K562 (cell line): ENCODE results near the gene FLOT2. TPM values are rescaled to one million over a fixed set of nuclear protein-coding genes. Genes with fewer than 3 reads are reported as not detected.

Source experiments
- DLX4 ChIP-seq: fragments of 250-450 bp; sonication (Bioruptor Pico); IDR thresholded peaks from 2 replicates; pipeline ENCODE4 v1.6.1; 2021; ENCODE audit warnings: mild to moderate bottlenecking
- EP300 ChIP-seq: IDR thresholded peaks from 2 replicates; pipeline ENCODE4 v1.6.1; 2012; ENCODE audit warnings: low read length, improper control_type of control experiment
- HNRNPL ChIP-seq: fragments of 200-400 bp; formaldehyde crosslinking; IDR thresholded peaks from 2 replicates; pipeline ENCODE4 v1.6.1; 2017; ENCODE audit warnings: low read depth, mild to moderate bottlenecking, low read length
- KLF1 ChIP-seq: fragments of 450-650 bp; IDR thresholded peaks from 2 replicates; pipeline ENCODE4 v1.6.1; 2016; ENCODE audit warnings: missing genetic modification characterization, missing compliant biosample characterization
- MEIS2 ChIP-seq: fragments of 450-650 bp; IDR thresholded peaks from 2 replicates; pipeline ENCODE4 v1.6.1; 2014; ENCODE audit warnings: mild to moderate bottlenecking; ENCODE audit not compliant: partially characterized antibody
- NR3C1 ChIP-seq: sonication (generic); formaldehyde crosslinking; IDR thresholded peaks from 2 replicates; pipeline ENCODE4 v1.8.1; 2022; ENCODE audit warnings: missing genetic modification reagents
- PHB ChIP-seq: fragments of 250-450 bp; sonication (Bioruptor Pico); IDR thresholded peaks from 2 replicates; pipeline ENCODE4 v1.5.0; 2021
- SMARCB1 ChIP-seq: IDR thresholded peaks from 2 replicates; pipeline ENCODE4 v1.6.1; 2011; ENCODE audit warnings: improper control_type of control experiment, low read depth; ENCODE audit not compliant: insufficient read length
- SRSF9 ChIP-seq: fragments of 200-400 bp; formaldehyde crosslinking; IDR thresholded peaks from 2 replicates; pipeline ENCODE4 v1.6.1; 2017; ENCODE audit warnings: low read depth, low read length, borderline replicate concordance
- TAF1 ChIP-seq: IDR thresholded peaks from 2 replicates; pipeline ENCODE4 v1.6.1; 2011; ENCODE audit warnings: mild to moderate bottlenecking, low read length, moderate library complexity; ENCODE audit not compliant: insufficient read depth, control insufficient read depth, severe bottlenecking; ENCODE audit errors: extremely low read depth
- ZNF239 ChIP-seq: fragments of 250-450 bp; sonication (Bioruptor Pico); IDR thresholded peaks from 2 replicates; pipeline ENCODE4 v1.4.0; 2020; ENCODE audit warnings: mild to moderate bottlenecking
- ZNF280B ChIP-seq: fragments of 250-450 bp; sonication (Bioruptor Pico); IDR thresholded peaks from 2 replicates; pipeline ENCODE4 v1.5.1; 2021; ENCODE audit warnings: mild to moderate bottlenecking
- polyA plus RNA-seq, 8 experiments: library from polyadenylated mRNA; depleted of rRNA in 4 of 8; stranded (reverse) in 5 of 8; unstranded in 3 of 8; fragments of >200 nt; fragmentation: Nextera tagmentation in 2 of 8; fragmentation: Illumina TruSeq in 1 of 8; extraction: Ambion mirVana in 2 of 8; extraction: Trizol in 1 of 8; gene quantifications; 2 replicates each; pipeline versions ENCODE4 v1.2.1 to v1.2.3, GENCODE V29; 2011 to 2014; ENCODE audit warnings: inconsistent platforms in 1 of 8, missing spikeins in 1 of 8
- total RNA-seq, 7 experiments: library from RNA; depleted of rRNA in 6 of 7; stranded (reverse); fragments of >200 nt in 6 of 7; fragmentation: Illumina TruSeq in 2 of 7; extraction: Trizol in 2 of 7; gene quantifications; 2 replicates each; pipeline versions ENCODE4 v1.2.1 to v1.2.3, GENCODE V29; 2011 to 2021; ENCODE audit warnings: low replicate concordance in 1 of 7
- TF ChIP-seq, protein P1 (sequence below): sonication (generic); formaldehyde crosslinking; IDR thresholded peaks from 2 replicates; pipeline ENCODE4 v1.8.1; 2022; ENCODE audit warnings: missing genetic modification reagents
- TF ChIP-seq, protein P2 (sequence below), 2 experiments: IDR thresholded peaks; 2 replicates each; pipeline ENCODE4 v1.6.1; 2012; ENCODE audit warnings: improper control_type of control experiment in 2 of 2, low read depth in 2 of 2, low read length in 2 of 2, borderline replicate concordance in 1 of 2

The FLOT2 gene
- total and polyA plus RNA-seq, 9 of the 15 experiments (the other 6 are each of a cell fraction or from before 2014, with no cell fraction given) = 17.5 to 138 (median 41.7) TPM

- TF ChIP-seq, protein P1, sequence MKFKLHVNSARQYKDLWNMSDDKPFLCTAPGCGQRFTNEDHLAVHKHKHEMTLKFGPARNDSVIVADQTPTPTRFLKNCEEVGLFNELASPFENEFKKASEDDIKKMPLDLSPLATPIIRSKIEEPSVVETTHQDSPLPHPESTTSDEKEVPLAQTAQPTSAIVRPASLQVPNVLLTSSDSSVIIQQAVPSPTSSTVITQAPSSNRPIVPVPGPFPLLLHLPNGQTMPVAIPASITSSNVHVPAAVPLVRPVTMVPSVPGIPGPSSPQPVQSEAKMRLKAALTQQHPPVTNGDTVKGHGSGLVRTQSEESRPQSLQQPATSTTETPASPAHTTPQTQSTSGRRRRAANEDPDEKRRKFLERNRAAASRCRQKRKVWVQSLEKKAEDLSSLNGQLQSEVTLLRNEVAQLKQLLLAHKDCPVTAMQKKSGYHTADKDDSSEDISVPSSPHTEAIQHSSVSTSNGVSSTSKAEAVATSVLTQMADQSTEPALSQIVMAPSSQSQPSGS (CRISPR knock-in tag) = no peak
- no peak for TF ChIP-seq MEIS2
- peak; percentile 38; the same call in 1 of the 2 replicates for TF ChIP-seq ZNF280B (CRISPR knock-in tag)
- TF ChIP-seq SRSF9 = no peak
- TF ChIP-seq SMARCB1 = no peak
- TF ChIP-seq, protein P2, sequence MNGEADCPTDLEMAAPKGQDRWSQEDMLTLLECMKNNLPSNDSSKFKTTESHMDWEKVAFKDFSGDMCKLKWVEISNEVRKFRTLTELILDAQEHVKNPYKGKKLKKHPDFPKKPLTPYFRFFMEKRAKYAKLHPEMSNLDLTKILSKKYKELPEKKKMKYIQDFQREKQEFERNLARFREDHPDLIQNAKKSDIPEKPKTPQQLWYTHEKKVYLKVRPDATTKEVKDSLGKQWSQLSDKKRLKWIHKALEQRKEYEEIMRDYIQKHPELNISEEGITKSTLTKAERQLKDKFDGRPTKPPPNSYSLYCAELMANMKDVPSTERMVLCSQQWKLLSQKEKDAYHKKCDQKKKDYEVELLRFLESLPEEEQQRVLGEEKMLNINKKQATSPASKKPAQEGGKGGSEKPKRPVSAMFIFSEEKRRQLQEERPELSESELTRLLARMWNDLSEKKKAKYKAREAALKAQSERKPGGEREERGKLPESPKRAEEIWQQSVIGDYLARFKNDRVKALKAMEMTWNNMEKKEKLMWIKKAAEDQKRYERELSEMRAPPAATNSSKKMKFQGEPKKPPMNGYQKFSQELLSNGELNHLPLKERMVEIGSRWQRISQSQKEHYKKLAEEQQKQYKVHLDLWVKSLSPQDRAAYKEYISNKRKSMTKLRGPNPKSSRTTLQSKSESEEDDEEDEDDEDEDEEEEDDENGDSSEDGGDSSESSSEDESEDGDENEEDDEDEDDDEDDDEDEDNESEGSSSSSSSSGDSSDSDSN (IDR thresholded peaks at IDR 0.05; ENCODE audit: borderline replicate concordance in 1 of 2, low read depth in 2 of 2, low read length in 2 of 2) = peak; percentile 28 to 77; a peak in 2 of 4 replicates
- TF ChIP-seq EP300 = no peak
- TF ChIP-seq NR3C1 (CRISPR knock-in tag) = no peak
- no peak for TF ChIP-seq DLX4 (CRISPR knock-in tag)
- TF ChIP-seq TAF1 = peak; percentile 55
- TF ChIP-seq PHB = peak; percentile 91; the same call in 1 of the 2 replicates
- peak; percentile 79 for TF ChIP-seq HNRNPL
- TF ChIP-seq KLF1 (tag) = peak; percentile 93
- TF ChIP-seq ZNF239 (CRISPR knock-in tag) = no peak
- TF ChIP-seq, all 486 proteins: peak for 163
These were observed at the start of gene FLOT2 (continued) for GRCh38 chr17:28896884-28897768.
